Endothelial cell of umbilical vein (primary cell): ENCODE measurements around the gene JUNB. TPM values are rescaled to one million over a fixed set of nuclear protein-coding genes. Genes with fewer than 3 reads are reported as not detected.
A peak's percentile ranks its signal among the peaks of the same experiment; 100 is the strongest.

ENCODE experiments used
- BruUV-seq: library from RNA; stranded (reverse); fragments of 400-500 nt; replicated peaks from 2 replicates; lab custom pipeline; 2021; lab: Mats Ljungman, UMichigan
- CTCF ChIA-PET: fragments of 300-600, 350-600 bp; sonication (Branson Sonifier 250); formaldehyde crosslinking; loops from one replicate; lab custom pipeline; 2021; ENCODE audit warnings: antibody characterized with exemption, inconsistent platforms; lab: Charles Lee
- POLR2A ChIA-PET: fragments of 300-600, 350-600 bp; sonication (Branson Sonifier 250); formaldehyde crosslinking; loops from one replicate; lab custom pipeline; 2021; ENCODE audit warnings: antibody characterized with exemption, inconsistent platforms; lab: Charles Lee
- DNase-seq: peaks from one replicate; pipeline ENCODE4 v3.0.0-alpha.2; 2011; ENCODE audit warnings: low read depth, low spot score
- FAIRE-seq: peaks from 2 replicates; lab custom pipeline; 2011; peaks lifted over from hg19 to GRCh38; lab: Jason Lieb, UNC
- H2AFZ ChIP-seq: 2 replicates; pipeline ENCODE4 v1.6.0; 2012; ENCODE audit warnings: low read depth, low read length, control low read depth, inconsistent platforms
- H3K27ac ChIP-seq: 2 replicates; pipeline ENCODE4 v1.5.1; 2011; ENCODE audit warnings: low read depth, mild to moderate bottlenecking, control low read depth, low read length, moderate library complexity; ENCODE audit not compliant: insufficient read depth
- H3K27me3 ChIP-seq, 2 experiments: 2 replicates each; pipeline versions ENCODE4 v1.6.0 to v1.6.1; 2011; ENCODE audit warnings: low read length in 2 of 2, mixed read lengths in 1 of 2; ENCODE audit not compliant: control insufficient read depth in 2 of 2, insufficient read depth in 2 of 2
- H3K36me3 ChIP-seq, 2 experiments: 2 replicates in 1 of 2; 3 replicates in 1 of 2; pipeline ENCODE4 v1.5.1; 2011; ENCODE audit warnings: low read length in 2 of 2, mild to moderate bottlenecking in 1 of 2, moderate library complexity in 1 of 2; ENCODE audit not compliant: control insufficient read depth in 2 of 2, insufficient read depth in 2 of 2; ENCODE audit errors: extremely low read depth in 1 of 2
- H3K4me1 ChIP-seq: 3 replicates; pipeline ENCODE4 v1.5.1; 2011; ENCODE audit warnings: mild to moderate bottlenecking, low read length; ENCODE audit not compliant: control insufficient read depth, insufficient read depth; ENCODE audit errors: extremely low read depth
- H3K4me2 ChIP-seq: 2 replicates; pipeline ENCODE4 v1.6.1; 2011; ENCODE audit warnings: low read length, control low read depth, mixed read lengths; ENCODE audit not compliant: insufficient read depth
- H3K4me3 ChIP-seq, 3 experiments: fragments of 200-600 bp in 1 of 3; sonication (generic), shearing (Covaris generic) in 1 of 3; replicated peaks in 1 of 3; 2 replicates each; pipeline ENCODE4 v1.5.1; 2011 to 2016; ENCODE audit warnings: control low read depth in 3 of 3, low read length in 3 of 3, mild to moderate bottlenecking in 2 of 3, inconsistent platforms in 1 of 3, low read depth in 1 of 3, moderate library complexity in 1 of 3; ENCODE audit not compliant: insufficient read depth in 1 of 3
- H3K79me2 ChIP-seq: 2 replicates; pipeline ENCODE4 v1.6.0; 2012; ENCODE audit warnings: low read length, inconsistent platforms; ENCODE audit not compliant: control insufficient read depth, insufficient read depth
- H3K9ac ChIP-seq: replicated peaks from 2 replicates; pipeline ENCODE3; 2011; ENCODE audit warnings: low read length, control low read depth; ENCODE audit not compliant: insufficient read depth; ENCODE audit errors: extremely low read depth
- H3K9me1 ChIP-seq: replicated peaks from 3 replicates; pipeline ENCODE4 v1.6.0; 2011; ENCODE audit warnings: mild to moderate bottlenecking, low read length; ENCODE audit not compliant: control insufficient read depth, insufficient read depth; ENCODE audit errors: extremely low read depth
- H3K9me3 ChIP-seq: replicated peaks from 2 replicates; pipeline ENCODE4 v1.5.1; 2012; ENCODE audit warnings: low read length, inconsistent platforms; ENCODE audit not compliant: control insufficient read depth, insufficient read depth
- H4K20me1 ChIP-seq: replicated peaks from 2 replicates; pipeline ENCODE3; 2011; ENCODE audit warnings: mild to moderate bottlenecking, low read length; ENCODE audit not compliant: control insufficient read depth, insufficient read depth; ENCODE audit errors: extremely low read depth
- CTCF ChIP-seq, 2 donors: IDR thresholded peaks; 1 replicate in 1 of 2; 2 replicates in 1 of 2; pipeline ENCODE4 v1.5.1; 2011; ENCODE audit warnings: low read length in 2 of 2, mild to moderate bottlenecking in 2 of 2, moderate library complexity in 2 of 2, control low read depth in 1 of 2, inconsistent platforms in 1 of 2, low read depth in 1 of 2; ENCODE audit not compliant: insufficient read depth in 1 of 2; ENCODE audit errors: extremely low read depth in 1 of 2
- EZH2 ChIP-seq: IDR thresholded peaks from 2 replicates; pipeline ENCODE4 v1.6.1; 2012; ENCODE audit warnings: borderline replicate concordance, low read depth, mild to moderate bottlenecking, moderate library complexity, low read length, inconsistent platforms; ENCODE audit not compliant: severe bottlenecking
- JUN ChIP-seq: IDR thresholded peaks from 2 replicates; pipeline ENCODE4 v1.6.1; 2011; ENCODE audit warnings: borderline replicate concordance, low read depth; ENCODE audit not compliant: insufficient read length, insufficient read depth
- POLR2A ChIP-seq: IDR thresholded peaks from 2 replicates; pipeline ENCODE4 v1.6.1; 2012; ENCODE audit warnings: low read depth, mild to moderate bottlenecking, control low read depth, low read length
- POLR2AphosphoS5 ChIP-seq: IDR thresholded peaks from 2 replicates; pipeline ENCODE4 v1.6.1; 2012; ENCODE audit warnings: low read depth, mild to moderate bottlenecking, control low read depth, low read length, moderate library complexity; ENCODE audit not compliant: insufficient read depth
- dilution Hi-C: fragments of 300-500 bp; cut with MboI; formaldehyde crosslinking; loops from one replicate; pipeline ENCODE4 v1.15.0; 2019; ENCODE audit warnings: low sequenced_read_pairs; ENCODE audit not compliant: extremely low pct_ligation_motif_present
- intact Hi-C: fragments of 100-400 bp; cut with micrococcal nuclease; formaldehyde crosslinking; loops from one replicate; pipeline ENCODE4 v1.10.0; 2022
- polyA plus RNA-seq, 4 experiments: library from polyadenylated mRNA; depleted of rRNA in 3 of 4; stranded (reverse) in 3 of 4; unstranded in 1 of 4; fragments of >200 nt; gene quantifications; 2 replicates each; pipeline versions ENCODE4 v1.2.1 to v1.2.3, GENCODE V29; 2011 to 2012; ENCODE audit warnings: missing spikeins in 1 of 4
- total RNA-seq: library from RNA; stranded (reverse); gene quantifications from 2 replicates; pipeline ENCODE4 v1.2.3, GENCODE V29; 2021

JUNB gene
- total and polyA plus RNA-seq, 2 donors (not counting 3 experiments of a cell fraction or from before 2014, with no cell fraction given): 22.8 to 74.4 TPM

GRCh38 chr19:12773571-12773970, 17.7 kb upstream of the JUNB start:
- dilution Hi-C loops: no loop called here
- FAIRE-seq (peak; percentile 38), DNase-seq (no peak)
- no peak overlapping the region for H3K9ac ChIP-seq
- H3K36me3 ChIP-seq: no peaks in the 10 kb centered on the region
- CTCF ChIA-PET: interaction anchor here (1.1 to 10.3 kb wide), 6 partner anchors 12 to 97 kb away, joined by 3 to 387 read pairs (median 18); partner anchors contain the start of genes JUNB, PRDX2 and THSD8
- no peak for TF ChIP-seq POLR2A
- peak in 1 of 2 donors; percentile 18 for TF ChIP-seq CTCF (IDR thresholded peaks at IDR 0.05; ENCODE audit: extremely low read depth in 1 of 2, insufficient read depth in 1 of 2, low read depth in 1 of 2, low read length in 2 of 2)
- TF ChIP-seq JUN: no peak
- TF ChIP-seq EZH2: no peak
- no peak for TF ChIP-seq POLR2AphosphoS5
- no peak overlapping the region for H3K4me2 ChIP-seq
- no peaks in the 10 kb centered on the region for H3K79me2 ChIP-seq
- H3K27ac ChIP-seq: no peak overlapping the region
- no TSS peak for BruUV-seq
- H4K20me1 ChIP-seq: no peaks in the 10 kb centered on the region
- no peak overlapping the region for H3K4me3 ChIP-seq
- POLR2A ChIA-PET: interaction anchor here (1.2 kb wide), 1 partner anchor 18 kb away, joined by 7 read pairs; the partner anchor contains the start of gene JUNB
- peaks cover 10% of the 10 kb centered on the region for H3K4me1 ChIP-seq
- H3K27me3 ChIP-seq: no peaks in the 10 kb centered on the region
- H3K9me3 ChIP-seq: no peaks in the 10 kb centered on the region
- H3K9me1 ChIP-seq: no peaks in the 10 kb centered on the region
- no peak overlapping the region for H2AFZ ChIP-seq
- intact Hi-C loops: no loop called here
